Stimulated activated CD8-positive, alpha-beta memory T cell treated with anti-CD3 and anti-CD28 coated beads, Interleukin-15, amount 100 ng/mL, for 24 hours (primary cell): ENCODE results near the gene AKT3.

ENCODE experiments used
- DNase-seq: peaks from one replicate; pipeline ENCODE4 v3.0.0-alpha.2; 2020; ENCODE audit warnings: low read depth

The AKT3 gene

DNA sequence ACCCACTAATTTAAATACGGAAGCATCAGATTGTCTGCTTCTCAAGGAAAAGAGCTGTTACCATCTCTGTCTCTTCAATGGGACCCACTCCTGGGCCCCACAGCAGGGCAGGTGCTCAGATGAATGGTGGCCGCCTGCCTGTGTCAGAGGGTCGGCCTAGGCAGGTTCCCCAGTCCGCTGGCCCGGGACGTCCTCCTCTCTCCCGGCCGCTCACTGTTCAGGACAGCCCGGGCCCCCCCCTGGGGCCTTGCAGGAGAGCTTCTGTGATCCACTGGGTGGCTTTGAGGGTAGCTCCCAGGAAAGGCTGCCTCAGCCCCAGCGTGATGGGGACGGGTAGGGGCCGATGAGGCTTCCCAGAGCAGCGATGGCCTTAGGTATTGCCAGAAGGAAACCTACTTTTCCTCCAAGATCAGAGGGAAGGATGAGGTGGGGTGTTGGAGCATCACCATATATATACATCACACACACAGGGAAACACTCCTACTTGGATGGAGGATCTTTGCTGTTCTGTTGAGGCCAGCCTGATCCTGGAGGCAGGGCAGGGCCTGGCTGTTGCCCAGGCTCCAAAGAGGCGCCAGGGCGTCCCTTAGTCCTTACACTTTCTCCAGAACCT, 362.9 kb downstream of the AKT3 start:
- DNase-seq: no peak

DNA sequence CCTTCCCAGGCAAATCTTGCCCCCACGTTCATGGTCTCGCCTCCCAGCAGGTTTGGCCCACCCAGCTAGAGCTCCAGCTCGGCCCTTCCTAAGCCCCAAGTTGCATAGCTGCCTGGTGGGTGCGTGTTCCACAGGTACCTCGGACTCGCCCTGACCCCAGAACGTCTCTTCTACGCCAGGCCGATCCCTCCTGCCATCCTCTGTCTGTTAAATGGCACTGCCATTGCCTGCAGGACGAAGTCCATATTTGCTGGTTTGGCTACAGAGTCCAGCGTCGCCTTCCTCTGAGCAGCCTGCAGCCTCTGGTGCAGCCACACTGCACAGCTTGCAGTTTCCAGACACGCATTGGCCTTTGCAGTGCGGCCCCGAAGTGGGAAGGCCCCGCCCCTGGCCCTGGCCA, 366.1 kb downstream of the AKT3 start:
- no peak for DNase-seq

GRCh38 chr1:243483071-243483771, 366.8 kb downstream of the AKT3 start:
- no peak for DNase-seq

DNA sequence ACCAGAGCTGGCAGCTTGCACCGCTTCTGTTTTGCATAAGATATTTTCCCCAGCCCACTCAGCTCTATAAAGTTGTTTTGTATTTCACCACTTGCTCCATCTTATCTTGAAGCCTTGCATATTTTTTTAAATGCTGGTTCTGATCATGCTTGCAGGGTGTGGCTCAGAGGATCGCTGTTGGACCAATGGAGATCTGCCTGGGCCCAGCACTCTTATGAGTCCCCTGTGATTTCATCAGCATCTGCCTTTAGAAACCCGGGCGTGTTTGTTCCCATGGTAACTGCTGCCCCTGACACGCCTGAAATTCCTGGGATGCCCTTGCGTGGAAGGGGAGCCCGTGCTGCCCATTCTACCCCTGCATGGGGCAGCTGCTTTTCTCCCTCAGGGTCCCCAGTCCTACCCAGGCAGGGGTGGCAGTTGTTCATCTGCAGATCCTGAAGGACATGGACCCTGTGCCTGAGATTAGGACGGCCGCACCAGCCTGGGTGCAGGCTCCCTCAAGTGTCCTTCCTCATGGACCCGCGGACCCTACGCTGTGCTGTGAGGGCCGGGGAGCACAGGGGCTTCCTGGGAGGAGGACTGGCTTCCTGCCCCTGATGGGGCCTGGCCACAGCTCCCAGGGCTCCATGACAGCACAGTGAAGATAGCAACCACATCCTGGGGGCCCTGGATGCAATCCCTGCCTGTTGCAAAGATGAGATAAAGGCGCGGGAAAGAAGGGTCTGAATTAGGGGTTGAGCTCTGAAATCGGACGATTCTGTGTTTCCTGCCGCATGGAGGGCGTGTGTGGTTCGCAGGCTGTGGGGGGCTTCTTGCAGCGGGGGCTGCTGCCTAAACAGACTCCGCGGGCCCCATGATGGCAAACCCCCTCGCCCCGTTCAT, 367.7 kb downstream of the AKT3 start:
- no peak for DNase-seq

GRCh38 chr1:243481101-243481500, 368.9 kb downstream of the AKT3 start:
- DNase-seq: no peak

GRCh38 chr1:243477731-243478290, 372.2 kb downstream of the AKT3 start:
- DNase-seq: no peak

GRCh38 chr1:243475966-243476365, 374.1 kb downstream of the AKT3 start:
- DNase-seq: no peak

DNA sequence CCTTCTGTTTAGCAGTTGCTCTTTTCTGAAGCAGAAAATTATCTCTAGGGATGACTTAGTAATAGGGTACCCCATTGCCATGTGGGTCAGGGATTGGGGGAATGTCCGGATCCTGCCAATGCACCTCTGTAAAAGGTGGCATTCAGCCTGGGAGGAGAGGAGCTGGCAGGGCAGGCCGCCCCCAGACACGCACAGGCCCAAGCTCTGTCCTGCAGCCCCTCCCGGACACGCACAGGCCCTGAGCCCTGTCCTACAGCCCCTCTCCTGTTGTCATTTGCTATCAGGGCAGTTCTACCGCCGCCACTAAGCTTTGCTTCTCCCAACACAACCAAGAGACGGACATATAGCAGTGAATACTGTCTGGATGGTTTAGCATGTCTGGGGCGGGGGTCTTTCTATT, 375.1 kb downstream of the AKT3 start:
- DNase-seq: no peak

GRCh38 chr1:243474136-243474881, 375.7 kb downstream of the AKT3 start:
- no peak for DNase-seq

DNA sequence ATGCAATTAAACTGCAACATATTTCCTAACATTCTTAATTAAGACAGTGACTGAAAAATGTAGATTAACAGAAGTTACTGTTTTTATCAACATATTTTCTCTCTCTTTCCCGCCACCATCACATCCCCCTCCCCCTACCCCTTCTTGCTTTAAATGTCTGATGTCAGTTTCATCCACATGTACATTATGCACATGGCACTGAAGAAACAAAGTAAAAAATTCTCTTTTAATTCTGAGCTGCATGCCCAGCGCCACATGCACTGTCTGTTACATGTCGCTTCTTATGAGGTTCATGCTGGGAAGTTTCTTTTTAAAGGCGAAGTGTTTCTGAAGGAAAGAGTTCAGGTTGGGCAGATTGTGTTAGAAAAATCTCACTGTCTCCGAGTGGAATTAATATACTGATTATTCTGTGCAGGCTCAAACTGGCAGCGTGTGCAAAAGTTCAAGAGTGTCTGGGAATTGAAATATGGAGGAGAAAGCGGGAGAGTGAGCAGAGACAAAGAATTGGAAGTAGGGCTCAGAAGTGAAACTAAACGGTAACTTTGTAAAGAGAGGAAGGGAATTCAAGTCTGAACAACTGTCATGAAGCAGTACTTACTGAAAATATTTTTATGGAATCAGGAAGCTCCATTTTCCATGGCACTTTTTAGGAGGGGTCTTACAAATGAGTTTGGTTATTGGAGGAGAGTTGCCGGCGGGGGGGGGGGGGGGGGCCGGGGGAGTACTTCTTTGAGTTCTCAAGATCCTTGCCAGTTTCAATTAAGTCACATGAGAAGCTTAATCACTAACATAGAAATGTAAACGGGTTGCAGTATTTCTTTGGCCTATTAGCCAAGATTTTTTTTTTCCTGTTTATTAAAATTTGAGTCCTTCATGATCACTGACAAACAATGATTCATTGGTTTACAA, 376.6 kb downstream of the AKT3 start:
- no peak for DNase-seq

GRCh38 chr1:243471754-243472745, 378.0 kb downstream of the AKT3 start:
- DNase-seq: no peak

- DNase-seq: no peak
These were observed 378.9 kb downstream of the AKT3 start for GRCh38 chr1:243471026-243471685.

GRCh38 chr1:243470502-243470901, 379.5 kb downstream of the AKT3 start:
- no peak for DNase-seq

DNA sequence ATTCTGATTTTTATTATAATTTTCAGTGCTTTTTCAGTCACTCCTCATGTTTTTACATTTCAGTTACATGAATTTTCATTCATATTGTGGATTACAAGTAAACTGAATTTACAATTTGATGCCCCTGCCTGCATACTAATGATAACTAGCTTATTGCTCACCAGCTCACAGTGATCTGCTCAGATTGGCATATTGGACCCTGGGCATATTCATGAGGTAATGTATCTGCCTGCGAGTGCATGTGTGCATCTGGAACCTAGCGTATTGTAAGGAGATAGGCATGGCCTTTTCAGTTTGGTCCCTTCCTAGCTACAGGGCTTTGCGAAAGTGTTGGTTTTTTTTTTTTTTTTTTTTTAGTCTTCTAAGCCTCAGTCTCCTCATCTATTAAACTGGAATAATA, 380.5 kb downstream of the AKT3 start:
- DNase-seq: no peak

DNA sequence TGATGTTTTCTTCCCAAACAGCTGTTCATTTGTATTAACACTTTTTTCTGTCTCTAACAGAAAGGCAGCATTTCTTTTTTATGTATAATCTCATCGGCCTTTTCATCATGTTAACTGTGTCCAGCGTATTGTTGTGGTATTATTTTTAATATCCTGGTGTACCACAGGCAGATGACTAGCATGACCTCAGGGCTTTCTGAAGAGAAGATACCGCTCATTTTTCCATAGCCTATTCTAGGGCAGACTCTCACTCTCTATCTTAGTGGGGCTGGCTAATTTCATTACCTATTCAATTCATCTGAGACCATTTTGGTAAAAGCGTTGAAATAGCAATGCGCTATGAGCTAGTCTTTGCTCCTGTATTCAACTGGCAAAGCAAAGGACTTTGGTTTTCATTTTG, 384.3 kb downstream of the AKT3 start:
- no peak for DNase-seq

GRCh38 chr1:243465081-243465480, 385.0 kb downstream of the AKT3 start:
- no peak for DNase-seq

DNA sequence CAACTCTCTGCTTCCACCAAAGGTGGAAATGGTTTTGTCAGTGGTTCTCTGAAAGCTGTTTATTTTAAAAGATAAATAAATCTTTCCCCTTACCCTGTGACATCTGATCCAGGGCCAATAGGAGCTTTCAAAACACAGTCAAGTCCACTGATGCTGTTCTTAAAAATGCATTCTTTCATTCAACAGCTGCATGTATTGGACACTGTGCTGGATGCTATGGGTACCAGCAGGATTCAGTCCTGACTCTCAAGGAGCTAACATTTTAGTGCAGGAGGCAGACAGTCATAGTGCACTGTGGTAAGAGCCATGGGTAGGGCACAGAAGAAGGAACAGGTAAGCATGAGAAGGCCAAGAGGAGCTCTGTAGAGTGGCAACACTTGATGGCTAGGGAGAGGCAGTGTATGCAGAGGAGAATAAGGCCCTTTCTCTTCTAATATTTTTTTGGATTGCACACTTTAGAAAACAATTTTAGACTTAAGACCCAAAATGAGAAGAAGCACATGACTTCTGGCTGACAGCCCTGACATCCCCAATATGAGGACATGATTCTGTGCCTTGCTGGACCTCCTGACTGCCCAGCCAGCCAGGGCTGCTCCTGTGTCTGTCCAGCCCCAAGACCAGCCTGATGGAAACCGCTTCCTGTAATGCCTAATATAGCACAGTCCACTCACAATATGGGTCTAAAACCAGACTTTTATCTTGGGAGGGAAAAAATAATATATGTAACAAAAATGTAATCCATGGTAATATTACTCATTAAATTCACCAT, 386.9 kb downstream of the AKT3 start:
- no peak for DNase-seq

DNA sequence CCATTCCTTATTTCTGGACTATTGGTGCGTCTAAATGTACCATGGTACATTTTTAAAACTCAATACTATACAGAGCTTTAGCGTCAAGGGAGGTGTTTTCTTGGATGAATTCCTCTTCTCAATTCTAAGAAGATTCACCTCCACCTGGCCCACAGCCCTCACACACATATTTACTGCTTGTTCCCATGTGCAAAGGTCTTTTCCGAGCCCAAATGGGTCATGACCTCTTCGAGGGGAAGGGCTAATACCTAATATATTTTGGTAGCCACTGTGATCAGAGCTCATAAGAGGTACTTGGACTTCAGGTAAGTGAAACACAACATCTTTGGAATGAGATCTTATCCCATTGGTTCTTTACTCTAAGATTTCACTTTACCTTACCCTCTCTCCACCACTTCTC, 388.3 kb downstream of the AKT3 start:
- DNase-seq: no peak
